Pancreas (tissue), 10 donors: ENCODE measurements around the gene MAGT1. TPM values are rescaled to one million over a fixed set of nuclear protein-coding genes. Genes with fewer than 3 reads are reported as not detected.

Source experiments
- ATAC-seq, 4 donors: fragments of 200-7000 bp; cut with Tn5 transposase; one replicate each; pipeline versions ENCODE4 v1.8.0 to v1.9.1; 2020; ENCODE audit warnings: mild to moderate bottlenecking in 4 of 4, moderate library complexity in 4 of 4
- DNase-seq, 6 donors: peaks; one replicate each; pipeline ENCODE4 v3.0.0-alpha.2; 2020
- FAIRE-seq: peaks from 2 replicates; lab custom pipeline; 2012; peaks lifted over from hg19 to GRCh38; lab: Jason Lieb, UNC
- H3K27ac ChIP-seq, 4 donors: fragments of 200-600 bp; sonication (generic); 1 replicate in 3 of 4; 2 replicates in 1 of 4; pipeline versions ENCODE4 v1.5.0 to v1.8.0; 2020
- H3K27me3 ChIP-seq, 4 donors: fragments of 200-600 bp; one replicate each; pipeline ENCODE4 v1.8.0; 2021
- H3K36me3 ChIP-seq, 3 donors: fragments of 200-600 bp; sonication (generic) in 1 of 3; one replicate each; pipeline versions ENCODE4 v1.5.0 to v1.8.0; 2020 to 2021
- H3K4me1 ChIP-seq, 3 donors: fragments of 200-600 bp; one replicate each; pipeline ENCODE4 v1.8.0; 2021
- H3K4me3 ChIP-seq, 4 donors: fragments of 200-600 bp; sonication (generic) in 2 of 4; one replicate each; pipeline versions ENCODE4 v1.5.0 to v1.8.0; 2020 to 2021
- H3K9me3 ChIP-seq, 4 donors: fragments of 200-600 bp; one replicate each; pipeline ENCODE4 v1.8.0; 2021
- WGBS, 2 donors: extraction: QIAGEN DNeasy Blood & Tissue Kit; methylation state at CpG; one replicate each; pipeline ENCODE4 v1.1.7; 2013; 5-methylcytosine and 5-hydroxymethylcytosine counted together
- intact Hi-C, 3 donors: fragments of 100-400 bp; cut with DNase I; formaldehyde crosslinking; loops; one replicate each; pipeline versions ENCODE4 v1.11.1 to v1.14.2; 2022
- polyA plus RNA-seq, 2 donors: library from polyadenylated mRNA; stranded (reverse); fragments of 200-250 nt; gene quantifications; one replicate each; pipeline ENCODE4 v1.2.3, GENCODE V29; 2013
- total RNA-seq, 6 donors: library from RNA; stranded (reverse); fragmentation: NEBNext Ultra II Directional in 4 of 6; extraction: Animal tissue kit (Norgen Biotek cat#: 25700) in 4 of 6; gene quantifications; one replicate each; pipeline versions ENCODE4 v1.2.1 to v1.2.4, GENCODE V29; 2021 to 2023
- TF ChIP-seq, protein P1 (sequence below), 4 donors: fragments of 200-600 bp; sonication (generic) in 3 of 4; IDR thresholded peaks; one replicate each; pipeline versions ENCODE4 v1.5.0 to v1.8.0; 2021; ENCODE audit warnings: antibody characterized with exemption in 4 of 4
- donor health status: healthy with polysubstance abuse.
- donor health status: DM: no; HTN: no; CAD: no; lungs with moderate emphysema.
- donor health status: DM: no; HTN: no; CAD: no.
- donor health status: control.
- donor health status: control.
- donor health status: Bipolar disorder and iron deficiency.
- donor health status: DM: yes; HTN: yes; CAD: no.
- donor health status: DM: no; HTN: no; CAD: no.
- donor health status: DM: no; HTN: no; CAD: no.
- donor health status: DM: yes; HTN: yes; CAD: no.

The MAGT1 gene
- total and polyA plus RNA-seq, 8 donors, result 7.4 to 51.3 (median 32.6) TPM

DNA sequence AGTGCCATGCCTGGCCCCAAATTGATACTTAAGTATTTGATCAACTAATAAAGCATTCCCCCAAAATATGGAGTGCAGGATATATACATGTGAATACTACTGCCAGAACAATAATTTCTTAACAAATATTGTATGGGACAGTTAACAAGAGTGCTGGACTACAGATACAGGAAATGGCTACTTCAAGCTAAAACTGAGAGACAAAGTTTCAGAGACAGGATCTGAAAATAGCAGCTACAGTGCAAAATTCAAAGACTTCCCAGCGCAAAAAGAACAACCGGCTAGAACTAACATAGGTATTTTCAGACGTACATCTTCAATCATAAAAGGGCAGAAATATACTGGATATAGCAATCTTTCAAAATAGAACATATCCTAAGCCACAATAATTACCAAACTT is 115.5 kb downstream of the MAGT1 start:
- TF ChIP-seq, protein P1, sequence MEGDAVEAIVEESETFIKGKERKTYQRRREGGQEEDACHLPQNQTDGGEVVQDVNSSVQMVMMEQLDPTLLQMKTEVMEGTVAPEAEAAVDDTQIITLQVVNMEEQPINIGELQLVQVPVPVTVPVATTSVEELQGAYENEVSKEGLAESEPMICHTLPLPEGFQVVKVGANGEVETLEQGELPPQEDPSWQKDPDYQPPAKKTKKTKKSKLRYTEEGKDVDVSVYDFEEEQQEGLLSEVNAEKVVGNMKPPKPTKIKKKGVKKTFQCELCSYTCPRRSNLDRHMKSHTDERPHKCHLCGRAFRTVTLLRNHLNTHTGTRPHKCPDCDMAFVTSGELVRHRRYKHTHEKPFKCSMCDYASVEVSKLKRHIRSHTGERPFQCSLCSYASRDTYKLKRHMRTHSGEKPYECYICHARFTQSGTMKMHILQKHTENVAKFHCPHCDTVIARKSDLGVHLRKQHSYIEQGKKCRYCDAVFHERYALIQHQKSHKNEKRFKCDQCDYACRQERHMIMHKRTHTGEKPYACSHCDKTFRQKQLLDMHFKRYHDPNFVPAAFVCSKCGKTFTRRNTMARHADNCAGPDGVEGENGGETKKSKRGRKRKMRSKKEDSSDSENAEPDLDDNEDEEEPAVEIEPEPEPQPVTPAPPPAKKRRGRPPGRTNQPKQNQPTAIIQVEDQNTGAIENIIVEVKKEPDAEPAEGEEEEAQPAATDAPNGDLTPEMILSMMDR (IDR thresholded peaks at IDR 0.05), result no peak
- H3K27me3 ChIP-seq, result no peaks in the 10 kb centered on the region
- H3K4me1 ChIP-seq, result peaks cover 0 to 5% (median 5%) of the 10 kb centered on the region in 3 donors
- ATAC-seq, result no peak
- H3K27ac ChIP-seq, result no peak overlapping the region
- WGBS, 2 donors, result 48 to 53% methylated on average over 3 of the region's 3 CpGs
- H3K36me3 ChIP-seq, result no peaks in the 10 kb centered on the region
- intact Hi-C loops, result no loop called here
- no peak overlapping the region for H3K4me3 ChIP-seq
- no peaks in the 10 kb centered on the region for H3K9me3 ChIP-seq
- no peak for FAIRE-seq
- no peak for DNase-seq

DNA sequence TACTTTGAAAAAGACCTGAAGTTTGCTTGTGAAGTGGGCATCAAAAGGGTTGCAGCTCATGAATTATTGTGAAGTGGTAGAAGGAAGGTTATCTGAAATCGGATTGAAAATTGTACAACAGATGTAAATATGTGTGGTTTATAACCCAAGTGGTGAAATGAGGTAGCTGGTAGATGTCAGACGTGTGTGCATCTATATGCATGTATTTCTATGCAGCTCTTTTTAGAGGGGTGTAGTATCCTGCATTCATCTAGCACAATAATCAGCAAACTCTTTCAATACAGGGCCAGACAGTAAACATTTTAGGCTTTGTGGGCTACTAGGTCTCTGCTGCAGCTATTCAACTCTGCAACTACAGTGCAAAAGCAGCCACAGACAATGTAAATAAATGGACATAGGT is 118.6 kb downstream of the MAGT1 start:
- ATAC-seq (no peak), FAIRE-seq (no peak)
- WGBS, 2 donors, result 33 to 39% methylated on average over 2 of the region's 2 CpGs

More for the DNA sequence above, 118.6 kb downstream of the MAGT1 start:
- Histone ChIP-seq H3K27ac (no peak overlapping the region), H3K9me3 (no peaks in the 10 kb centered on the region), H3K27me3 (no peaks in the 10 kb centered on the region), H3K4me1 (no peaks in the 10 kb centered on the region), H3K36me3 (no peaks in the 10 kb centered on the region), H3K4me3 (no peak overlapping the region)
- DNase-seq, result no peak
- intact Hi-C loops, result no loop called here
- TF ChIP-seq, protein P1 (IDR thresholded peaks at IDR 0.05), result no peak

Other genes starting within 250 kb of the MAGT1 start
- 10 to 100 TPM; 31.9 to 57.2 (median 42.7) TPM for gene ATRX, start 109.2 kb downstream of the MAGT1 start, total RNA-seq
- gene ATRX, start 109.2 kb downstream of the MAGT1 start, polyA plus RNA-seq, result 10 to 100 TPM; 11.3 to 15.4 TPM
- 10 to 100 TPM; 36.7 to 83.4 (median 66.1) TPM for gene COX7B, start 4.0 kb upstream of the MAGT1 start, total RNA-seq
- gene COX7B, start 4.0 kb upstream of the MAGT1 start, polyA plus RNA-seq, result 100 to 1,000 TPM; 221 to 295 TPM
- gene ATP7A, start 15.3 kb upstream of the MAGT1 start, total RNA-seq, result 1 to 10 TPM; 3.9 to 7.8 (median 4.7) TPM
- 1 to 10 TPM; 1.3 to 1.8 TPM for gene ATP7A, start 15.3 kb upstream of the MAGT1 start, polyA plus RNA-seq
- gene PGAM4, start 74.2 kb upstream of the MAGT1 start, total RNA-seq, result not detected
- gene PGAM4, start 74.2 kb upstream of the MAGT1 start, polyA plus RNA-seq, result not detected
- gene PGK1, start 208.8 kb upstream of the MAGT1 start, total RNA-seq, result 100 to 1,000 TPM in 2 of 6 donors, 10 to 100 TPM in 4; 38.3 to 120 (median 74.2) TPM
- 10 to 100 TPM; 27.0 to 68.5 TPM for gene PGK1, start 208.8 kb upstream of the MAGT1 start, polyA plus RNA-seq
- 10 to 100 TPM in 2 of 6 donors, 1 to 10 TPM in 4; 7.2 to 13.2 (median 9.0) TPM for gene TAF9B, start 244.2 kb upstream of the MAGT1 start, total RNA-seq
- 10 to 100 TPM in 1 of 2 donors, 1 to 10 TPM in 1; 7.2 to 13.2 TPM for gene TAF9B, start 244.2 kb upstream of the MAGT1 start, polyA plus RNA-seq